HepG2 (cell line): ENCODE measurements around the gene SPESP1. TPM values are rescaled to one million over a fixed set of nuclear protein-coding genes. Genes with fewer than 3 reads are reported as not detected.

ENCODE experiments used
- ATAC-seq: fragments of 200-7000 bp; cut with Tn5 transposase; 3 replicates; pipeline ENCODE4 v1.9.1; 2020; ENCODE audit warnings: mild to moderate bottlenecking, moderate library complexity
- Bru-seq: library from RNA; stranded (reverse); fragments of 400-500 nt; gene quantifications from one replicate; lab custom pipeline; 2021; lab: Mats Ljungman, UMichigan
- BruChase-seq, 2 experiments: library from RNA; stranded (reverse); fragments of 400-500 nt; gene quantifications; one replicate each; lab custom pipeline; 2021; lab: Mats Ljungman, UMichigan
- BruUV-seq: library from RNA; stranded (reverse); fragments of 400-500 nt; replicated peaks from 2 replicates; lab custom pipeline; 2021; lab: Mats Ljungman, UMichigan
- CTCF ChIA-PET: fragments of 300-600 bp; formaldehyde crosslinking; extraction: SDS; loops from one replicate; lab custom pipeline; 2021; ENCODE audit warnings: low total read pairs, inconsistent platforms, low intra/inter-chr PET ratio; lab: Yijun Ruan, JAX
- POLR2A ChIA-PET: fragments of 350-600 bp; sonication (Branson Sonifier 250); formaldehyde crosslinking; loops from one replicate; lab custom pipeline; 2020; ENCODE audit warnings: antibody characterized with exemption, inconsistent platforms; lab: Yijun Ruan, JAX
- DNase-seq: peaks from one replicate; pipeline ENCODE4 v3.0.0-alpha.2; 2015; ENCODE audit warnings: low spot score
- FAIRE-seq: peaks from 3 replicates; lab custom pipeline; 2011; peaks lifted over from hg19 to GRCh38; lab: Jason Lieb, UNC
- H2AFZ ChIP-seq: one replicate; pipeline ENCODE4 v1.6.1; 2011; ENCODE audit warnings: low read length, inconsistent platforms
- H3K27ac ChIP-seq: fragments of 300-600 bp; 3 replicates; pipeline ENCODE4 v1.8.0; 2011; ENCODE audit warnings: mixed run types, mild to moderate bottlenecking, mixed read lengths, low read length, inconsistent platforms; ENCODE audit not compliant: insufficient read depth; ENCODE audit errors: extremely low read length
- H3K27me3 ChIP-seq, 2 experiments: fragments of 200-600 bp in 1 of 2; 2 replicates in 1 of 2; 3 replicates in 1 of 2; pipeline versions ENCODE4 v1.6.0 to v1.8.0; 2011; ENCODE audit warnings: low read length in 2 of 2, mild to moderate bottlenecking in 2 of 2, moderate library complexity in 2 of 2, inconsistent platforms in 1 of 2; ENCODE audit not compliant: insufficient read depth in 2 of 2, control insufficient read depth in 1 of 2
- H3K36me3 ChIP-seq, 2 experiments: fragments of 200-600 bp in 1 of 2; replicated peaks in 1 of 2; 2 replicates in 1 of 2; 3 replicates in 1 of 2; pipeline versions ENCODE4 v1.5.1 to v1.8.0; 2011; ENCODE audit warnings: low read length in 2 of 2, inconsistent platforms in 1 of 2; ENCODE audit not compliant: insufficient read depth in 2 of 2, control insufficient read depth in 1 of 2
- H3K4me1 ChIP-seq: 2 replicates; pipeline ENCODE4 v1.5.1; 2012; ENCODE audit warnings: low read length, inconsistent platforms; ENCODE audit not compliant: insufficient read depth
- H3K4me2 ChIP-seq: 2 replicates; pipeline ENCODE4 v1.6.0; 2011; ENCODE audit warnings: low read depth, low read length, inconsistent platforms
- H3K4me3 ChIP-seq, 3 experiments: fragments of 200-600 bp in 1 of 3; sonication (generic), shearing (Covaris generic) in 1 of 3; replicated peaks in 1 of 3; 2 replicates each; pipeline ENCODE4 v1.5.1; 2011 to 2016; ENCODE audit warnings: low read length in 3 of 3, inconsistent platforms in 2 of 3, low read depth in 2 of 3, mild to moderate bottlenecking in 2 of 3, control low read depth in 1 of 3, mixed read lengths in 1 of 3; ENCODE audit not compliant: insufficient read depth in 1 of 3
- H3K79me2 ChIP-seq: one replicate; pipeline ENCODE4 v1.6.1; 2011; ENCODE audit warnings: low read length, inconsistent platforms; ENCODE audit not compliant: insufficient read depth
- H3K9ac ChIP-seq: 2 replicates; pipeline ENCODE4 v1.6.0; 2011; ENCODE audit warnings: mild to moderate bottlenecking, low read depth, low read length, inconsistent platforms; ENCODE audit not compliant: insufficient read depth
- H3K9me3 ChIP-seq: 2 replicates; pipeline ENCODE4 v1.5.1; 2012; ENCODE audit warnings: mild to moderate bottlenecking, low read length
- H4K20me1 ChIP-seq: 2 replicates; pipeline ENCODE4 v1.6.0; 2011; ENCODE audit warnings: inconsistent platforms, mild to moderate bottlenecking, low read length, moderate library complexity; ENCODE audit not compliant: insufficient read depth
- ATF1 ChIP-seq: IDR thresholded peaks from 2 replicates; pipeline ENCODE4 v1.6.1; 2016; ENCODE audit warnings: mild to moderate bottlenecking, control low read depth
- GABPA ChIP-seq, 2 experiments: IDR thresholded peaks; 2 replicates each; pipeline ENCODE4 v1.6.1; 2011 to 2016; ENCODE audit warnings: low read depth in 2 of 2, low read length in 1 of 2, missing biosample characterization in 1 of 2, missing genetic modification characterization in 1 of 2
- KLF16 ChIP-seq, 2 experiments: sonication (generic) in 1 of 2; formaldehyde crosslinking in 1 of 2; IDR thresholded peaks; 2 replicates each; pipeline versions ENCODE4 v1.6.1 to v1.8.0; 2016 to 2023; ENCODE audit warnings: missing genetic modification reagents in 2 of 2, missing compliant biosample characterization in 1 of 2
- MED13 ChIP-seq: sonication (generic); formaldehyde crosslinking; IDR thresholded peaks from 2 replicates; pipeline ENCODE4 v1.5.0; 2020; ENCODE audit warnings: missing genetic modification reagents
- YEATS2 ChIP-seq: sonication (generic); formaldehyde crosslinking; IDR thresholded peaks from 2 replicates; pipeline ENCODE4 v1.4.0; 2020; ENCODE audit warnings: missing genetic modification reagents, borderline replicate concordance
- ZNF432 ChIP-seq: sonication (generic); formaldehyde crosslinking; IDR thresholded peaks from 2 replicates; pipeline ENCODE4 v1.5.0; 2020; ENCODE audit warnings: missing genetic modification reagents, mild to moderate bottlenecking, borderline replicate concordance
- ZNF577 ChIP-seq: sonication (generic); formaldehyde crosslinking; IDR thresholded peaks from 2 replicates; pipeline ENCODE4 v1.4.0; 2020; ENCODE audit warnings: mild to moderate bottlenecking, low read depth, missing genetic modification reagents, borderline replicate concordance
- ZNF607 ChIP-seq: sonication (generic); formaldehyde crosslinking; IDR thresholded peaks from 2 replicates; pipeline ENCODE4 v1.5.1; 2020; ENCODE audit warnings: missing genetic modification reagents, mild to moderate bottlenecking, borderline replicate concordance
- WGBS: methylation state at CpG from one replicate; pipeline ENCODE4 v1.1.6; 2017; ENCODE audit warnings: low lambda C conversion rate; 5-methylcytosine and 5-hydroxymethylcytosine counted together
- in situ Hi-C: cut with HindIII; loops from 2 replicates; pipeline ENCODE4 v1.10.0; 2017; ENCODE audit warnings: low pct_unique_long_range_greater_than_20kb; ENCODE audit not compliant: extremely low pct_ligation_motif_present
- intact Hi-C: fragments of 100-400 bp; cut with micrococcal nuclease; formaldehyde crosslinking; loops from one replicate; pipeline ENCODE4 v1.10.0; 2022; ENCODE audit not compliant: unreplicated experiment
- long read RNA-seq, 2 experiments: library from RNA in 1 of 2; library from polyadenylated mRNA in 1 of 2; stranded (forward) in 1 of 2; unstranded in 1 of 2; transcript quantifications; one replicate each; pipeline ENCODE4 v2.0.0, GENCODE V29; 2019 to 2022
- polyA minus RNA-seq, 3 experiments: library from RNA; depleted of rRNA, polyadenylated mRNA; stranded (reverse); fragments of >200 nt; gene quantifications; 2 replicates each; pipeline ENCODE4 v1.2.3, GENCODE V29; 2011; ENCODE audit warnings: low replicate concordance in 1 of 3
- polyA plus RNA-seq, 8 experiments: library from polyadenylated mRNA; depleted of rRNA in 3 of 8; stranded (reverse) in 7 of 8; unstranded in 1 of 8; fragments of >200 nt; fragmentation: Illumina TruSeq in 4 of 8; extraction: Trizol in 4 of 8; gene quantifications; 2 replicates each; pipeline versions ENCODE4 v1.2.1 to v1.2.3, GENCODE V29; 2011 to 2016; ENCODE audit warnings: low read depth in 4 of 8, missing spikeins in 1 of 8, mixed read lengths in 1 of 8; ENCODE audit not compliant: insufficient read depth in 1 of 8
- total RNA-seq, 5 experiments: library from RNA; depleted of rRNA; stranded (reverse); fragments of >200 nt; fragmentation: Illumina TruSeq; extraction: Trizol; gene quantifications; 2 replicates each; pipeline ENCODE4 v1.2.3, GENCODE V29; 2016; ENCODE audit warnings: low read depth in 1 of 5
- TF ChIP-seq, protein P1 (sequence below): sonication (generic); formaldehyde crosslinking; IDR thresholded peaks from 2 replicates; pipeline ENCODE4 v1.5.1; 2020; ENCODE audit warnings: missing genetic modification reagents, mild to moderate bottlenecking, borderline replicate concordance
- TF ChIP-seq, protein P2 (sequence below): sonication (generic); formaldehyde crosslinking; IDR thresholded peaks from 2 replicates; pipeline ENCODE4 v1.4.0; 2020; ENCODE audit warnings: missing genetic modification reagents

Gene SPESP1
- total RNA-seq (2016; rRNA removed; fragmentation: Illumina TruSeq; extraction: Trizol): not detected in 2 replicates
- not detected in 2 replicates for total RNA-seq (2016; cell fraction: cytosol; rRNA removed; fragmentation: Illumina TruSeq; extraction: Trizol; ENCODE audit: low read depth)
- not detected in 2 replicates for total RNA-seq (2016; cell fraction: insoluble cytoplasmic fraction; rRNA removed; fragmentation: Illumina TruSeq; extraction: Trizol)
- total RNA-seq (2016; cell fraction: membrane; rRNA removed; fragmentation: Illumina TruSeq; extraction: Trizol): not detected in 2 replicates
- not detected in 2 replicates for total RNA-seq (2016; cell fraction: nucleus; rRNA removed; fragmentation: Illumina TruSeq; extraction: Trizol)
- polyA plus RNA-seq (2011; rRNA removed): not detected in 2 replicates
- not detected in 2 replicates for polyA plus RNA-seq (2011; cell fraction: cytosol; rRNA removed)
- not detected in 2 replicates for polyA plus RNA-seq (2011; cell fraction: nucleus; rRNA removed)
- not detected in 2 replicates for polyA plus RNA-seq (2012)
- not detected in 2 replicates for polyA plus RNA-seq (2016; cell fraction: cytosol; fragmentation: Illumina TruSeq; extraction: Trizol; ENCODE audit: low read depth)
- not detected in 2 replicates for polyA plus RNA-seq (2016; cell fraction: insoluble cytoplasmic fraction; fragmentation: Illumina TruSeq; extraction: Trizol; ENCODE audit: low read depth)
- not detected in 2 replicates for polyA plus RNA-seq (2016; cell fraction: membrane; fragmentation: Illumina TruSeq; extraction: Trizol; ENCODE audit: low read depth)
- polyA plus RNA-seq (2016; cell fraction: nucleus; fragmentation: Illumina TruSeq; extraction: Trizol; ENCODE audit: insufficient read depth, low read depth): not detected in 2 replicates
- not detected in 2 replicates for polyA minus RNA-seq (2011; rRNA and poly(A)+ RNA removed; ENCODE audit: low replicate concordance)
- polyA minus RNA-seq (2011; cell fraction: cytosol; rRNA and poly(A)+ RNA removed): not detected in 2 replicates
- polyA minus RNA-seq (2011; cell fraction: nucleus; rRNA and poly(A)+ RNA removed): not detected in 2 replicates
- not detected for Bru-seq, nascent RNA
- not detected for BruChase-seq, experiment 1, labeled RNA remaining after a 6-hour chase
- not detected for BruChase-seq, experiment 2, labeled RNA remaining after a 2-hour chase
- long read RNA-seq, experiment 1: 0 reads
- long read RNA-seq, experiment 2: 0 reads

DNA sequence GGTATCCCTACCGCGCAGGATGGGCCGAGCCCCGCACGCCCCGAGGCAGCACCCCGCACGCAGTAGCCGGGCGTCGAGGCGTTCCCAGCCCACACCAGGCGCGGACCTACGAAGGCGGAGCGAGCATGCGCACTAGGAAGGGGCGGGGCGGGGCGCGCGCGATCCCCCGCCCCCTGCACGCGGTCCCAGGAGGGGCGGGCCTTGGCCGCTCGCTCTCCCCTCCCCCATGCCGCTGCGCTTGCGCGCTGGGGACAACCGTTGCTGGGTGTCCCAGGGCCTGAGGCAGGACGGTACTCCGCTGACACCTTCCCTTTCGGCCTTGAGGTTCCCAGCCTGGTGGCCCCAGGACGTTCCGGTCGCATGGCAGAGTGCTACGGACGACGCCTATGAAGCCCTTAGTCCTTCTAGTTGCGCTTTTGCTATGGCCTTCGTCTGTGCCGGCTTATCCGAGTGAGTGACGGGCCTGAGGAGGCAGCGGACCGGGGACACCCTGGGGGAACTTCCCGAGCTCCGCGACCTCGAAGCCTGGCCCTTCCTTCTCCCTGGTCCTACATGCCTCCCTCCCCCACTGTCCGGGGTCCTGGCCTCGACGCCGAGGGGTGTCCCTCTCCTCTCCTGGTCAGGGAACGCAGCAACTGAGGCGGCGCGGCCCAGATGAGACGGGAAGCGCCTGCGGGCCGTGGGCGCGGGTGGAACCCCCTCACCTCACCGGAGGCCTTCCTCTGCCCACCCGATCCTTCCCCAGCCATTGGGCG lies at the start of gene SPESP1:
Gene SPESP1, plus strand, starts transcription at position 258 of the 755 bp plus-strand sequence. Its CDS starts 129 bp downstream, at position 387.
- no TSS peak for BruUV-seq

More for the DNA sequence above, at the start of gene SPESP1:
- H2AFZ ChIP-seq: no peak within 1 kb of the TSS
- no peak for DNase-seq
- H3K9me3 ChIP-seq: no peaks in the 10 kb centered on the region
- in situ Hi-C loops: no loop called here
- no peak for TF ChIP-seq YEATS2 (CRISPR knock-in tag)
- TF ChIP-seq, protein P1, sequence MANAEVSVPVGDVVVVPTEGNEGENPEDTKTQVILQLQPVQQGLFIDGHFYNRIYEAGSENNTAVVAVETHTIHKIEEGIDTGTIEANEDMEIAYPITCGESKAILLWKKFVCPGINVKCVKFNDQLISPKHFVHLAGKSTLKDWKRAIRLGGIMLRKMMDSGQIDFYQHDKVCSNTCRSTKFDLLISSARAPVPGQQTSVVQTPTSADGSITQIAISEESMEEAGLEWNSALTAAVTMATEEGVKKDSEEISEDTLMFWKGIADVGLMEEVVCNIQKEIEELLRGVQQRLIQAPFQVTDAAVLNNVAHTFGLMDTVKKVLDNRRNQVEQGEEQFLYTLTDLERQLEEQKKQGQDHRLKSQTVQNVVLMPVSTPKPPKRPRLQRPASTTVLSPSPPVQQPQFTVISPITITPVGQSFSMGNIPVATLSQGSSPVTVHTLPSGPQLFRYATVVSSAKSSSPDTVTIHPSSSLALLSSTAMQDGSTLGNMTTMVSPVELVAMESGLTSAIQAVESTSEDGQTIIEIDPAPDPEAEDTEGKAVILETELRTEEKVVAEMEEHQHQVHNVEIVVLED: no peak
- TF ChIP-seq ZNF432 (CRISPR knock-in tag): no peak
- no peak for TF ChIP-seq ZNF577 (CRISPR knock-in tag)
- TF ChIP-seq, protein P2, sequence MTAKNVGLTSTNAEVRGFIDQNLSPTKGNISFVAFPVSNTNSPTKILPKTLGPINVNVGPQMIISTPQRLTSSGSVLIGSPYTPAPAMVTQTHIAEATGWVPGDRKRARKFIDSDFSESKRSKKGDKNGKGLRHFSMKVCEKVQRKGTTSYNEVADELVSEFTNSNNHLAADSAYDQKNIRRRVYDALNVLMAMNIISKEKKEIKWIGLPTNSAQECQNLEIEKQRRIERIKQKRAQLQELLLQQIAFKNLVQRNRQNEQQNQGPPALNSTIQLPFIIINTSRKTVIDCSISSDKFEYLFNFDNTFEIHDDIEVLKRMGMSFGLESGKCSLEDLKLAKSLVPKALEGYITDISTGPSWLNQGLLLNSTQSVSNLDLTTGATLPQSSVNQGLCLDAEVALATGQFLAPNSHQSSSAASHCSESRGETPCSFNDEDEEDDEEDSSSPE (CRISPR knock-in tag): no peak
- no peak for TF ChIP-seq MED13
- no peak for TF ChIP-seq KLF16 (CRISPR knock-in tag; IDR thresholded peaks at IDR 0.05)
- no peak for TF ChIP-seq ATF1 (CRISPR knock-in tag)
- no peak for TF ChIP-seq GABPA (IDR thresholded peaks at IDR 0.05; ENCODE audit: low read depth, low read length)
- TF ChIP-seq GABPA (CRISPR knock-in tag; IDR thresholded peaks at IDR 0.05; ENCODE audit: low read depth): no peak
- TF ChIP-seq ZNF607 (CRISPR knock-in tag): no peak
- ChIA-PET CTCF (no interaction called here), POLR2A (no interaction called here)
- ATAC-seq: no peak
- 74% methylated on average over 40 of the region's 72 CpGs for WGBS
- H3K36me3 ChIP-seq: no peaks in the 10 kb centered on the region
- FAIRE-seq: no peak
- no peak within 1 kb of the TSS for H3K9ac ChIP-seq
- intact Hi-C loops: no loop called here
- no peak within 1 kb of the TSS for H3K4me2 ChIP-seq
- no peak within 1 kb of the TSS for H3K27ac ChIP-seq
- no peaks in the 10 kb centered on the region for H3K4me1 ChIP-seq
- H3K79me2 ChIP-seq: no peaks in the 10 kb centered on the region
- H3K27me3 ChIP-seq: no peaks in the 10 kb centered on the region
- H4K20me1 ChIP-seq: no peaks in the 10 kb centered on the region
- no peak within 1 kb of the TSS for H3K4me3 ChIP-seq
